ENCODE measurements around the gene ZBTB32. TPM values are rescaled to one million over a fixed set of nuclear protein-coding genes. Genes with fewer than 3 reads are reported as not detected.

ZBTB32 gene
- total RNA-seq, 1 donor from 2014 or later, result not detected

DNA sequence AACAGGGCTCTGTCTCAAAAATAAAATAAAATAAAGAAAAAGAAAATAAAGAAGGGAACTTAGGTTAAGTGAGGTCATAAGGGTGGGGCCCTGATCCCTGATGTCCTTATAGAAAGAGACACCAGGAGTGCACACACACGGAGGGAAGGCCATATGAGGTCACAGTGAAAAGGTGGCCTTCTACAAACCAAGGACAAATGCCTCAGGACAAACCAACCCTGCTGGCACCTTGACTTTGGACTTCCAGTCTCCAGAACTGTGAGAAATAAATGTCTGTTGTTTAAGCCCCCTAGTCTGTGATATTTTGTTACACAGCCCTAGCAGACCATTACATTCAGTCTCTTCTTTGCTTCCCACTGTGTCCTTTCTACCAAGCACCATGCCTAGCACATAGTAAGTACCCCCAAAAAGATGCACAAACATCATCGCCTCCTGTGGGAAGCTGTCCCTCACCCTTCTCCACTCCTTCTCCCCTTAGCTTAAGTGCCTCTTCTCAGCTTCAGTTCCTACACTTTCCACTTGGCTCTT is 8.4 kb upstream of the ZBTB32 start:
- no peaks in the 10 kb centered on the region for H3K79me2 ChIP-seq (ENCODE audit: insufficient read depth, low read length)
- H3K4me1 ChIP-seq (ENCODE audit: insufficient read depth, low read length), result no peaks in the 10 kb centered on the region
- Mint-ChIP-seq H3K27me3 (ENCODE audit: low read depth, unreplicated experiment) (peaks cover 19% of the 10 kb centered on the region), H3K9me3 (ENCODE audit: unreplicated experiment) (peaks cover 4% of the 10 kb centered on the region), H3K4me1 (ENCODE audit: low read depth, unreplicated experiment) (no peaks in the 10 kb centered on the region), H3K36me3 (ENCODE audit: low read depth, unreplicated experiment) (no peaks in the 10 kb centered on the region), H3K4me3 (ENCODE audit: unreplicated experiment) (no peak overlapping the region), H3K27ac (ENCODE audit: unreplicated experiment) (no peak overlapping the region)
- FAIRE-seq (no peak), DNase-seq (ENCODE audit: low read depth) (no peak)
- H3K4me3 ChIP-seq (ENCODE audit: insufficient read depth, low read depth, low read length), result no peak overlapping the region
- no peak overlapping the region for H3K27ac ChIP-seq (ENCODE audit: low read depth, low read length)
- no peaks in the 10 kb centered on the region for H3K27me3 ChIP-seq (ENCODE audit: insufficient read depth, low read length)
- TF ChIP-seq, protein P1, sequence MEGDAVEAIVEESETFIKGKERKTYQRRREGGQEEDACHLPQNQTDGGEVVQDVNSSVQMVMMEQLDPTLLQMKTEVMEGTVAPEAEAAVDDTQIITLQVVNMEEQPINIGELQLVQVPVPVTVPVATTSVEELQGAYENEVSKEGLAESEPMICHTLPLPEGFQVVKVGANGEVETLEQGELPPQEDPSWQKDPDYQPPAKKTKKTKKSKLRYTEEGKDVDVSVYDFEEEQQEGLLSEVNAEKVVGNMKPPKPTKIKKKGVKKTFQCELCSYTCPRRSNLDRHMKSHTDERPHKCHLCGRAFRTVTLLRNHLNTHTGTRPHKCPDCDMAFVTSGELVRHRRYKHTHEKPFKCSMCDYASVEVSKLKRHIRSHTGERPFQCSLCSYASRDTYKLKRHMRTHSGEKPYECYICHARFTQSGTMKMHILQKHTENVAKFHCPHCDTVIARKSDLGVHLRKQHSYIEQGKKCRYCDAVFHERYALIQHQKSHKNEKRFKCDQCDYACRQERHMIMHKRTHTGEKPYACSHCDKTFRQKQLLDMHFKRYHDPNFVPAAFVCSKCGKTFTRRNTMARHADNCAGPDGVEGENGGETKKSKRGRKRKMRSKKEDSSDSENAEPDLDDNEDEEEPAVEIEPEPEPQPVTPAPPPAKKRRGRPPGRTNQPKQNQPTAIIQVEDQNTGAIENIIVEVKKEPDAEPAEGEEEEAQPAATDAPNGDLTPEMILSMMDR (IDR thresholded peaks at IDR 0.05; ENCODE audit: insufficient read depth, low read depth, low read length), result no peak
- no peak for TF ChIP-seq EZH2 (IDR thresholded peaks at IDR 0.05; ENCODE audit: insufficient read depth, low read length)
- H3K4me2 ChIP-seq (ENCODE audit: low read length), result no peak overlapping the region
- H2AFZ ChIP-seq (ENCODE audit: low read depth, low read length), result no peak overlapping the region
- H4K20me1 ChIP-seq (ENCODE audit: insufficient read depth, low read length), result no peaks in the 10 kb centered on the region
- no peaks in the 10 kb centered on the region for H3K36me3 ChIP-seq (ENCODE audit: insufficient read depth, low read length)
- no peak overlapping the region for H3K9ac ChIP-seq (ENCODE audit: low read length)
- no peaks in the 10 kb centered on the region for H3K9me3 ChIP-seq (ENCODE audit: insufficient read depth, low read depth, low read length)

DNA sequence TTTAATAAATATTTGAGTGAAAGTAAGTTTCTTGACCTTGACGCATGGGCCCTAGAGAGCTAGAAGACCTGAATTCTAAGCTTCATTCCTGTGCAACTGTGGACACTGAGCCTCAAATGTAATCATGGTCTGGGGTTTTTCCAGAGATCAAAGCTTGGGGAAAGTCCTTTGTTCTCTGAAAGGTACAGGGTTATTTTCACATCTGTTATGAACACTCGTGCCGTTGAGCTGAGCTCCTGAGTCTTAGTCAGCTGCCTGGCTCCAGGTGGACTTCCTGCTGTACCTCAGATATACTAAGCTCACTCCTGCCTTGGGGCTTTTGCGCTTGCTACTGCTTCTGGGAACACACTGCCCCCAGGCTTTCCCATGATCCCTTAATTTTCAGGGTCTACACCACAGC is 7.5 kb upstream of the ZBTB32 start:
- Mint-ChIP-seq H3K4me3 (ENCODE audit: unreplicated experiment) (no peak overlapping the region), H3K9me3 (ENCODE audit: unreplicated experiment) (peaks cover 4% of the 10 kb centered on the region), H3K27ac (ENCODE audit: unreplicated experiment) (no peak overlapping the region), H3K4me1 (ENCODE audit: low read depth, unreplicated experiment) (no peaks in the 10 kb centered on the region), H3K36me3 (ENCODE audit: low read depth, unreplicated experiment) (no peaks in the 10 kb centered on the region), H3K27me3 (ENCODE audit: low read depth, unreplicated experiment) (peaks cover 19% of the 10 kb centered on the region)
- Histone ChIP-seq H3K27me3 (ENCODE audit: insufficient read depth, low read length) (no peaks in the 10 kb centered on the region), H3K79me2 (ENCODE audit: insufficient read depth, low read length) (no peaks in the 10 kb centered on the region), H3K4me3 (ENCODE audit: insufficient read depth, low read depth, low read length) (no peak overlapping the region), H2AFZ (ENCODE audit: low read depth, low read length) (no peak overlapping the region), H3K9me3 (ENCODE audit: insufficient read depth, low read depth, low read length) (no peaks in the 10 kb centered on the region), H3K36me3 (ENCODE audit: insufficient read depth, low read length) (no peaks in the 10 kb centered on the region), H3K4me2 (ENCODE audit: low read length) (no peak overlapping the region), H4K20me1 (ENCODE audit: insufficient read depth, low read length) (no peaks in the 10 kb centered on the region), H3K27ac (ENCODE audit: low read depth, low read length) (no peak overlapping the region), H3K9ac (ENCODE audit: low read length) (no peak overlapping the region), H3K4me1 (ENCODE audit: insufficient read depth, low read length) (no peaks in the 10 kb centered on the region)
- DNase-seq (ENCODE audit: low read depth) (no peak), FAIRE-seq (no peak)
- TF ChIP-seq EZH2 (IDR thresholded peaks at IDR 0.05; ENCODE audit: insufficient read depth, low read length), result no peak
- TF ChIP-seq, protein P1 (IDR thresholded peaks at IDR 0.05; ENCODE audit: insufficient read depth, low read depth, low read length), result no peak

DNA sequence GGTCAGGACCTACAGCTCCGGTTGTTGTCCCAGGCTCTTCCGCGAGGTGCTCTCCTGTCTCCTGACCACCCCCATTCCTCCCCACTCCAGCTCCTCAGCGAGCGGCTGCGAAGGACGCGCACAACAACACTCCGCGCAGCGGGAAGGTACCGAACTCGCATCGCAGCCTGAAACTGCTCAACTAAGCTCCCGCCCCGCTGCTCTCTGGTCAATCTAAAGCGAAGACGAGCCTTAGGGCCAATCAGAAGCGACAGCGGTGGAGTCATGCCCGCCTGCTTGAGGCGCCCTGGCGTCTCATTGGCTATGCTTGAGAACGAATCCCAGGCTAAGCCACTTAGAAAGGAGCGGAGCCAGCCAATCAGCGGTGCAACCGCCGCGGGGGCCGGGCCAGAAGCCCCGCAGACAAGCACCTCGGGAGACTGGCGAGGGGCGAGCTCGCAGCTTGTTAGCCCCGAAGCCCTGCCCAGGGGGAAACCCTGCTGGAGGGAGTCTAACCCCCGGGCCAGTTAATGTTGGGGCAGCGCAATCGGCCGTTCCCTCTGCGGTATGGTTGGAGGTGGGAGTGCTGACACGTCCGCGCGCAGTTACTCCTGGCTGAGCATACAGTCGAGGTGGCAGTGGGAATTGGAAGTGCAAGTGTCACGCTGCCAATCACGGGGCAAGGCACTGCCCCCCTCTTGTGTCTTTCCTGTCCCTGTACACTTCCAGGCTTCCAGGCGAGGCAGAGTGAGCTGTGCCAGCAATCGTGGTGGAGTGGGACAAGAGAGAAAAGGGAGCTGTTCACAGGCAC is 1.9 kb upstream of the ZBTB32 start:
- TF ChIP-seq, protein P1 (IDR thresholded peaks at IDR 0.05; ENCODE audit: insufficient read depth, low read depth, low read length), result no peak
- no peak for TF ChIP-seq EZH2 (IDR thresholded peaks at IDR 0.05; ENCODE audit: insufficient read depth, low read length)
- peak overlapping the region; percentile 91 for H3K4me2 ChIP-seq (ENCODE audit: low read length)
- H3K79me2 ChIP-seq (ENCODE audit: insufficient read depth, low read length), result no peaks in the 10 kb centered on the region
- Mint-ChIP-seq H3K9me3 (ENCODE audit: unreplicated experiment) (peaks cover 2% of the 10 kb centered on the region), H3K4me1 (ENCODE audit: low read depth, unreplicated experiment) (peaks cover 2% of the 10 kb centered on the region), H3K27me3 (ENCODE audit: low read depth, unreplicated experiment) (peaks cover 25% of the 10 kb centered on the region), H3K27ac (ENCODE audit: unreplicated experiment) (peak overlapping the region; percentile 63), H3K36me3 (ENCODE audit: low read depth, unreplicated experiment) (no peaks in the 10 kb centered on the region), H3K4me3 (ENCODE audit: unreplicated experiment) (peak overlapping the region; percentile 97)
- no peaks in the 10 kb centered on the region for H3K36me3 ChIP-seq (ENCODE audit: insufficient read depth, low read length)
- peak overlapping the region; percentile 59 for H3K9ac ChIP-seq (ENCODE audit: low read length)
- no peaks in the 10 kb centered on the region for H3K9me3 ChIP-seq (ENCODE audit: insufficient read depth, low read depth, low read length)
- DNase-seq (ENCODE audit: low read depth), result peak; percentile 96
- H3K27ac ChIP-seq (ENCODE audit: low read depth, low read length), result no peak overlapping the region
- peak overlapping the region; percentile 92 for H2AFZ ChIP-seq (ENCODE audit: low read depth, low read length)
- H3K4me3 ChIP-seq (ENCODE audit: insufficient read depth, low read depth, low read length), result peak overlapping the region; percentile 61
- no peak for FAIRE-seq
- H4K20me1 ChIP-seq (ENCODE audit: insufficient read depth, low read length), result no peaks in the 10 kb centered on the region
- H3K27me3 ChIP-seq (ENCODE audit: insufficient read depth, low read length), result no peaks in the 10 kb centered on the region
- H3K4me1 ChIP-seq (ENCODE audit: insufficient read depth, low read length), result peaks cover 6% of the 10 kb centered on the region
